Measurements from ENCODE around the gene CDH2.

GRCh38 chr18:28019425-28020108 is 157.4 kb downstream of the CDH2 start:
- TF ChIP-seq CTCF (IDR thresholded peaks at IDR 0.05) (no peak), POLR2AphosphoS5 (IDR thresholded peaks at IDR 0.05; ENCODE audit: insufficient read depth in 1 of 2, low read depth in 1 of 2) (no peak)
